Activated naive CD4-positive, alpha-beta T cell treated with anti-CD3 and anti-CD28 coated beads for 36 hours (primary cell): ENCODE measurements around the gene ARHGAP18. TPM values are rescaled to one million over a fixed set of nuclear protein-coding genes. Genes with fewer than 3 reads are reported as not detected.

Source experiments
- CTCF ChIA-PET: fragments of 350-600 bp; sonication (Branson Sonifier 250); formaldehyde crosslinking; loops from one replicate; lab custom pipeline; 2021; ENCODE audit warnings: antibody characterized with exemption; lab: Charles Lee
- DNase-seq: peaks from one replicate; pipeline ENCODE4 v3.0.0-alpha.2; 2020
- H3K27ac Mint-ChIP-seq: one replicate; pipeline ENCODE4 v1.8.0; 2021; ENCODE audit warnings: mild to moderate bottlenecking, mixed read lengths
- H3K27me3 Mint-ChIP-seq: one replicate; pipeline ENCODE4 v1.8.0; 2021; ENCODE audit warnings: low read depth, mixed read lengths
- H3K36me3 Mint-ChIP-seq: one replicate; pipeline ENCODE4 v1.8.0; 2021; ENCODE audit warnings: low read depth, mixed read lengths
- H3K4me1 Mint-ChIP-seq: one replicate; pipeline ENCODE4 v1.8.0; 2021; ENCODE audit warnings: low read depth, mixed read lengths
- H3K4me3 Mint-ChIP-seq: one replicate; pipeline ENCODE4 v1.8.0; 2021; ENCODE audit warnings: mild to moderate bottlenecking, moderate library complexity, mixed read lengths
- H3K9me3 Mint-ChIP-seq: one replicate; pipeline ENCODE4 v1.8.0; 2021; ENCODE audit warnings: mixed read lengths
- intact Hi-C: fragments of 100-400 bp; cut with micrococcal nuclease; formaldehyde crosslinking; loops from one replicate; pipeline ENCODE4 v1.15.1; 2023
- total RNA-seq, 2 experiments: library from RNA; stranded (reverse); gene quantifications; one replicate each; pipeline ENCODE4 v1.2.3, GENCODE V29; 2021

ARHGAP18 gene
- total RNA-seq, 2 experiments from 2014 or later = 3.2 to 3.7 TPM

GRCh38 chr6:129700666-129701065, 9.3 kb downstream of the ARHGAP18 start:
- H3K27me3 Mint-ChIP-seq = no peaks in the 10 kb centered on the region
- no peak for DNase-seq
- intact Hi-C loops = no loop called here
- H3K27ac Mint-ChIP-seq = no peak overlapping the region
- CTCF ChIA-PET = interaction anchor here (0.7 to 1.3 kb wide), 3 partner anchors 13 to 102 kb away, joined by 3 to 4 read pairs (median 3); no protein-coding TSS in a partner anchor
- no peaks in the 10 kb centered on the region for H3K9me3 Mint-ChIP-seq
- no peak overlapping the region for H3K4me3 Mint-ChIP-seq
- H3K36me3 Mint-ChIP-seq = no peaks in the 10 kb centered on the region
- H3K4me1 Mint-ChIP-seq = peaks cover 12% of the 10 kb centered on the region

GRCh38 chr6:129699659-129700058, 10.3 kb downstream of the ARHGAP18 start:
- no peak overlapping the region for H3K27ac Mint-ChIP-seq
- H3K4me3 Mint-ChIP-seq = no peak overlapping the region
- no peaks in the 10 kb centered on the region for H3K9me3 Mint-ChIP-seq
- no peaks in the 10 kb centered on the region for H3K27me3 Mint-ChIP-seq
- no peak for DNase-seq
- intact Hi-C loops = no loop called here
- no peaks in the 10 kb centered on the region for H3K36me3 Mint-ChIP-seq
- CTCF ChIA-PET = interaction anchor here (1.3 kb wide), 2 partner anchors 14 to 56 kb away, joined by 3 to 4 read pairs; no protein-coding TSS in a partner anchor
- peaks cover 17% of the 10 kb centered on the region for H3K4me1 Mint-ChIP-seq

GRCh38 chr6:129698430-129698829, 11.5 kb downstream of the ARHGAP18 start:
- no peak overlapping the region for H3K27ac Mint-ChIP-seq
- H3K27me3 Mint-ChIP-seq = no peaks in the 10 kb centered on the region
- H3K4me1 Mint-ChIP-seq = peaks cover 17% of the 10 kb centered on the region
- no peaks in the 10 kb centered on the region for H3K36me3 Mint-ChIP-seq
- no peak for DNase-seq
- H3K4me3 Mint-ChIP-seq = no peak overlapping the region
- CTCF ChIA-PET = no interaction called here
- no peaks in the 10 kb centered on the region for H3K9me3 Mint-ChIP-seq
- intact Hi-C loops = no loop called here

- intact Hi-C loops = no loop called here
- Mint-ChIP-seq H3K27me3 (no peaks in the 10 kb centered on the region), H3K4me3 (no peak overlapping the region), H3K9me3 (no peaks in the 10 kb centered on the region), H3K4me1 (peaks cover 17% of the 10 kb centered on the region), H3K27ac (no peak overlapping the region), H3K36me3 (no peaks in the 10 kb centered on the region)
- no peak for DNase-seq
- CTCF ChIA-PET = no interaction called here
Measured at GRCh38 chr6:129697788-129698187, 12.2 kb downstream of the ARHGAP18 start.

GRCh38 chr6:129696843-129697242, 13.1 kb downstream of the ARHGAP18 start:
- Mint-ChIP-seq H3K4me3 (no peak overlapping the region), H3K4me1 (peaks cover 17% of the 10 kb centered on the region), H3K36me3 (no peaks in the 10 kb centered on the region), H3K9me3 (no peaks in the 10 kb centered on the region), H3K27ac (no peak overlapping the region), H3K27me3 (no peaks in the 10 kb centered on the region)
- DNase-seq = no peak
- intact Hi-C loops = loop anchor here (1.0 kb wide), 1 partner anchor 25 kb away; no protein-coding TSS in a partner anchor
- CTCF ChIA-PET = interaction anchor here (0.8 to 1.9 kb wide), 3 partner anchors 13 to 48 kb away, joined by 3 to 5 read pairs (median 4); no protein-coding TSS in a partner anchor

GRCh38 chr6:129696028-129696418, 14.0 kb downstream of the ARHGAP18 start:
- no peaks in the 10 kb centered on the region for H3K36me3 Mint-ChIP-seq

GRCh38 chr6:129695373-129696027, 14.5 kb downstream of the ARHGAP18 start:
- Mint-ChIP-seq H3K9me3 (no peaks in the 10 kb centered on the region), H3K4me3 (no peak overlapping the region), H3K27me3 (no peaks in the 10 kb centered on the region), H3K27ac (no peak overlapping the region), H3K4me1 (peaks cover 17% of the 10 kb centered on the region), H3K36me3 (no peaks in the 10 kb centered on the region)
- intact Hi-C loops = loop anchor here (1.0 kb wide), 3 partner anchors 11 to 23 kb away; partner anchors contain the start of gene ARHGAP18
- CTCF ChIA-PET = interaction anchor here (0.7 to 1.9 kb wide), 4 partner anchors 9 to 49 kb away, joined by 3 to 5 read pairs (median 4); no protein-coding TSS in a partner anchor
- DNase-seq = peak; percentile 67

More at GRCh38 chr6:129696028-129696418, 14.0 kb downstream of the ARHGAP18 start:
- no peaks in the 10 kb centered on the region for H3K27me3 Mint-ChIP-seq
- H3K9me3 Mint-ChIP-seq = no peaks in the 10 kb centered on the region
- no peak overlapping the region for H3K4me3 Mint-ChIP-seq
- CTCF ChIA-PET = interaction anchor here (0.7 to 1.9 kb wide), 4 partner anchors 10 to 48 kb away, joined by 3 to 5 read pairs (median 4); no protein-coding TSS in a partner anchor
- intact Hi-C loops = loop anchor here (1.0 kb wide), 1 partner anchor 24 kb away; no protein-coding TSS in a partner anchor
- peaks cover 17% of the 10 kb centered on the region for H3K4me1 Mint-ChIP-seq
- DNase-seq = no peak
- H3K27ac Mint-ChIP-seq = no peak overlapping the region

GRCh38 chr6:129694036-129694435, 15.9 kb downstream of the ARHGAP18 start:
- no peak overlapping the region for H3K27ac Mint-ChIP-seq
- CTCF ChIA-PET = no interaction called here
- H3K27me3 Mint-ChIP-seq = no peaks in the 10 kb centered on the region
- intact Hi-C loops = no loop called here
- DNase-seq = no peak
- H3K9me3 Mint-ChIP-seq = no peaks in the 10 kb centered on the region
- no peaks in the 10 kb centered on the region for H3K36me3 Mint-ChIP-seq
- H3K4me3 Mint-ChIP-seq = no peak overlapping the region
- peaks cover 17% of the 10 kb centered on the region for H3K4me1 Mint-ChIP-seq

- H3K9me3 Mint-ChIP-seq = no peaks in the 10 kb centered on the region
- intact Hi-C loops = no loop called here
- H3K4me3 Mint-ChIP-seq = no peak overlapping the region
- CTCF ChIA-PET = no interaction called here
- H3K4me1 Mint-ChIP-seq = peaks cover 23% of the 10 kb centered on the region
- DNase-seq = no peak
- no peaks in the 10 kb centered on the region for H3K36me3 Mint-ChIP-seq
- H3K27ac Mint-ChIP-seq = peak overlapping the region; percentile 11
- H3K27me3 Mint-ChIP-seq = no peaks in the 10 kb centered on the region
Measured at GRCh38 chr6:129692467-129692866, 17.5 kb downstream of the ARHGAP18 start.

- no peaks in the 10 kb centered on the region for H3K9me3 Mint-ChIP-seq
- intact Hi-C loops = no loop called here
- no peaks in the 10 kb centered on the region for H3K27me3 Mint-ChIP-seq
- CTCF ChIA-PET = no interaction called here
- H3K4me1 Mint-ChIP-seq = peaks cover 27% of the 10 kb centered on the region
- H3K4me3 Mint-ChIP-seq = no peak overlapping the region
- H3K36me3 Mint-ChIP-seq = no peaks in the 10 kb centered on the region
- H3K27ac Mint-ChIP-seq = no peak overlapping the region
- no peak for DNase-seq
Measured at GRCh38 chr6:129691709-129692108, 18.3 kb downstream of the ARHGAP18 start.

- Mint-ChIP-seq H3K4me3 (no peak overlapping the region), H3K27ac (no peak overlapping the region), H3K9me3 (no peaks in the 10 kb centered on the region), H3K27me3 (no peaks in the 10 kb centered on the region), H3K36me3 (no peaks in the 10 kb centered on the region), H3K4me1 (peaks cover 27% of the 10 kb centered on the region)
- intact Hi-C loops = no loop called here
- DNase-seq = no peak
- CTCF ChIA-PET = no interaction called here
Measured at GRCh38 chr6:129691043-129691640, 18.8 kb downstream of the ARHGAP18 start.

GRCh38 chr6:129686941-129687627, 22.9 kb downstream of the ARHGAP18 start:
- Mint-ChIP-seq H3K4me1 (peaks cover 45% of the 10 kb centered on the region), H3K36me3 (no peaks in the 10 kb centered on the region), H3K9me3 (no peaks in the 10 kb centered on the region), H3K27me3 (no peaks in the 10 kb centered on the region), H3K27ac (peak overlapping the region; percentile 51), H3K4me3 (no peak overlapping the region)
- CTCF ChIA-PET = interaction anchor here (0.7 to 2.6 kb wide), 4 partner anchors 8 to 88 kb away, joined by 3 to 8 read pairs (median 4); no protein-coding TSS in a partner anchor
- DNase-seq = peak; percentile 56
- intact Hi-C loops = no loop called here
